Stromal cell of bone marrow (primary cell): ENCODE data around the gene GAB2.

Experiments
- DNase-seq: peaks from one replicate; pipeline ENCODE4 v3.0.0-alpha.2; 2012; ENCODE audit warnings: low read depth

Gene GAB2

GRCh38 chr11:78344094-78344493 is 73.5 kb downstream of the GAB2 start:
- no peak for DNase-seq

GRCh38 chr11:78343303-78343702 is 74.3 kb downstream of the GAB2 start:
- no peak for DNase-seq

DNA sequence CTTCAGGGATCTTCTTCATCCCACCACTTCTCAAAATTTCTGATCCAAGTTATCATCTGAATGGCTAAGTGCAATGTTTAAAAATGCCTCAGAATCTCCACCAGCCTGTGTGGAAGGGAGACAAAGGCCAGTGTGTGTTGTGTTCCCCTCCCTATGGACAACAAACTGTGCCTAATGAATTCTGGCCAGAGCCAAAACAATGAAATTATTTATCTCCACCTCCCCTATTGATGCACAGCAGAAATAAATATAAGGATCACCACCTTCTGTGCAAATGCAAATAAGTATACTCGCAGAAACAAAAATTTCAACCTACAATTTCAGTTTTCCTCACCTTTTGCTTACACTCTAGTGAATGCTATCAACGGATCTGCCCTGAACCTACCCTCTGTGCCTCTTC is 75.8 kb downstream of the GAB2 start:
- DNase-seq = no peak

- no peak for DNase-seq
Measured at GRCh38 chr11:78340530-78340929, 77.1 kb downstream of the GAB2 start.

GRCh38 chr11:78339945-78340344 is 77.7 kb downstream of the GAB2 start:
- no peak for DNase-seq

DNA sequence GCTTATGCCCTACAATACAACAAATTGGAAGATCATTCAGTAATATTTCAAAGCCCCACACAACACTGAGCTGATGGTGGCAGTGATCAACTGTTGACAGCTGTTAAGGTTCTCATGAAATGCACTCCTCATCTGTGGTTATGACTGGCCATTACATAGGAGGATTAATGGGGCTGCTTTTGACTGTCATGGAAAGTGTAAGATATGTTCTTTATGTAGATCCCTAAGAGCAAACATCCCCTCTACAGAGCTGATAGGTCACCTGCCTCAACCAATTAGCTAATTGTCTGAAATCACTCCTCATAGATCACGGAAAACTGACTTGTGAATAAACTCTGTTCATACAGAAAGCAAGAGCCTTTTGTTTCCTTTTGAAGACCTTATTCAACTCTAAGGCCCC is 78.1 kb downstream of the GAB2 start:
- no peak for DNase-seq

- DNase-seq = no peak
Measured at GRCh38 chr11:78338702-78339101, 78.9 kb downstream of the GAB2 start.

- DNase-seq = no peak
Measured at GRCh38 chr11:78338138-78338537, 79.5 kb downstream of the GAB2 start.

DNA sequence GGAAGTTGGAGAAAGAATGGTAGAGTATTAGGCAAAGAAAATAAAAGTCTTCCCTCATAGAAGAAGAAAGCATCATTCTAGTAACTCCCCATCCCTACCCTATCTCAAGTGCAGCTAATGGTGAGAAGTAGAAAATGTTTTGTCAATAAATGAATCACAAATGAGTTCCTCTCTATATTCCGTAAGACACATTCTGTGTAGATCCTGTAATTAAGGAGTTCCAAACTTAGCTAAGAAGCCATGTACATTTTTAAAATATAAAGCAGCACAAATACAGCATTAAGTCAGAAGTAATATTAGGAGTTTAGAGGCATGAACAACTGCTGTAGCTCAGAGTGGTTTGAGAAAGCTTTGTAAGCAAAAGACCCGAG is 80.1 kb downstream of the GAB2 start:
- DNase-seq = no peak

GRCh38 chr11:78336877-78337553 is 80.6 kb downstream of the GAB2 start:
- DNase-seq = no peak

DNA sequence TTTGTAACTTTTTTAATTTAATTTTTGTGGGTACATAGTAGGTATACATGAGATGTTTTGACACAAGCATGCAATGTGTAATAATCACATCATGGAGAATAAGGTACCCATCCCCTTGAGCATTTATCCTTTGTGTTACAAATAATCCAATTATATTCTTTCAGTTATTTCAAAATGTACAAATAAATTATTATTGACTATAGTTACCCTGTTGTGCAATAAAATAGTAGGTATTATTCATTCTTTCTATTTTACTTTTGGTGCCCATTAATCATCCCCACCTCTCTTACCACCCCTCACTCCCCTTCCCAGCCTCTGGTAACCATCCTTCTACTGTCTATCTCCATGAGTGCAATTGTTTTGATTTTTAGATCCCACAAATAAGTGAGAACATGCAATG is 83.5 kb downstream of the GAB2 start:
- DNase-seq = no peak

- DNase-seq = no peak
Measured at GRCh38 chr11:78332872-78333271, 84.7 kb downstream of the GAB2 start.

DNA sequence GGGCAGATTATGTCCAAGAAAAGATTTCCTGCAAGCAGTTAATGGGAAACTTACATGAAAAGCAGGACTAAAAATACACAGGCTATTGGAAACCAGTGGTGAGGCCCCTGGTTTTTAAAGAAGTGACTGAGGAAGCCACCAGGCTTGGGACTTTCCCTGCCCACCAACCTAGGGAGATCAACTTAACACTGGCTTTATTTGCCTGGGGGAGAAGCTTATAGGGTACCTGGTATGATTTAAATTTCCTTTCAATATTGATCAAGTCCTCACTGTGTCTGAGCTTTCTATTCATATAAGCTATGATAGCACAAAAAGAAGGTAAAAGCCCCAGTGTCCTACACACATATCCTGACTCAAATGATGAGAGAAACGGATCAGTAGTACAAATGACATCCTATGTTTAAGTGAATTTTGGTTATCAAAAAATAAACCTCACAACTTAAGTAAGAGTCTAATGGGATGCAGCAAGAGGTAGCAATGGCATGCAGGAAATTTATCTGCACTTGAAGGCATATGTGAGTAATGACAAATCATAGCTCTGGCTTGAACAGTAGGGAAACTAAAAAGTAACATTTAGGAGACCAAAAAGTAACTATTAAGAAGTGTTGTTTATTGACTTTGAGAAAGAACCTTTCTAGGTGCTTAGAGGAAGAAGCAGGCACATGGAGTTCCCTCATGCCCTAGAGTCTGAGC is 85.3 kb downstream of the GAB2 start:
- no peak for DNase-seq

- DNase-seq = no peak
Measured at GRCh38 chr11:78331711-78332110, 85.9 kb downstream of the GAB2 start.

DNA sequence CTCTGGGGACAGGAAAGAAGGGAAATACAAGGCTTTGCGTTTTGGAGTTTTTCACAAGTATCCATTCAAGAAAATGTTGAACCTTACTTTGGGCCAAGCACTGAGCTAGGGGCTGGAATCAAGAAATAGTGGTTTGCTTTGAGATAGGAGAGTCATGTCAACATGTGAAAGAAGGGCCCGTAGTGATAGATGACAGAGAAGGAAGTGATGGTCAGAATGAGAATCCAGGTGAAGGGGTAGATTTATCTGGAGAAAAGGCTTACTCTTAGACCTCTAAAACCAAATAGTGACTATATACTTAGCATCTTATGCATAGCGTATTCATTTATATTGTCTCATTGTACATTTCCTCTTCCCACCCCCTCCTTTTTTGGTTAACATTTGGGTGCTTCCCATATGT is 87.3 kb downstream of the GAB2 start:
- DNase-seq = no peak

- no peak for DNase-seq
Measured at GRCh38 chr11:78327945-78328344, 89.7 kb downstream of the GAB2 start.

DNA sequence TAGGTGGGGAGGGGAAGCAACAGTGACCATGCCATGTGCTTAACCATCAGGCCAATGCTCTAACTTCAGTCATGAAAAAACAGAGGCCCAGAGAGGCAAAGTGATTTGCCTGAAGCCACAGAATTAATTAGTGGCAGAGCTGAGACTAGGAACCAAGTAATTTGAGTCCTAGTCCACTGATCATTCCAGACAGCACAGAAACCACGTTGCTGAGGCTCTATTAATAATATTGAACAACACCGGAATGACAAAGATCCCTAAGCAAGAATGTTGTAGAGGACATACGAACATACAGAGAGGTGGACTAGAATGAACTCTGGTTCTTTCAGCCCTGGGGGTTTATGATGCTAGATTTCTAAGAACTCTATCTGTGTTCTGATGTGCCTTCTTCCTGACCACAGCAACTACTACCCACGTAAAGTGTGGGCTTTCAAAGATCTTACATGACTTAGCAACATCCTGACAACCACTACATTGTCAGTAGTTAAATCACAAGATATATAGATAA is 92.3 kb downstream of the GAB2 start:
- DNase-seq = no peak

GRCh38 chr11:78323363-78323762 is 94.3 kb downstream of the GAB2 start:
- DNase-seq = no peak

DNA sequence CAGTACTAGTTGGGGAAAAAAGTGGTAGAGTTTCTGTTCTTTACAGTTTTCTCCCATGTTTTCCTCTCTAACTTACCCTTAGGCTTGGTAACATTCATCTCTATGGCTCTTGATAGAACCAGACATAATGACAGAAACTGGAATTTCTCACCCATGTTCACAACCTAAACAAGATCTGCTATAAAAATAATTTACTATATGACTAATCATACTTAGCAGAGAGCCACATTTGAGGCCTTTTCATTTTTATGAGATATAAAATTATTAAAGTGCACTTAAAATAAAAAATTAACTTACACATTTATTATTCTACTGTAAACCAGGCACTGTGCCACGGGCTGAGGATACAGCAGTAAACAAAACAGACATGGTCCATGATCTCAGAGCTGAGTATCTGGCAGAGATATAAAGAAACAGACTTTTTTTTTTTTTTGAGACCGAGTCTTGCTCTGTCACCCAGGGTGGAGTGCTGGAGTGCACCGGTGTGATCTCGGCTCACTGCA is 98.1 kb downstream of the GAB2 start:
- DNase-seq = no peak

GRCh38 chr11:78318321-78319114 is 99.1 kb downstream of the GAB2 start:
- no peak for DNase-seq

DNA sequence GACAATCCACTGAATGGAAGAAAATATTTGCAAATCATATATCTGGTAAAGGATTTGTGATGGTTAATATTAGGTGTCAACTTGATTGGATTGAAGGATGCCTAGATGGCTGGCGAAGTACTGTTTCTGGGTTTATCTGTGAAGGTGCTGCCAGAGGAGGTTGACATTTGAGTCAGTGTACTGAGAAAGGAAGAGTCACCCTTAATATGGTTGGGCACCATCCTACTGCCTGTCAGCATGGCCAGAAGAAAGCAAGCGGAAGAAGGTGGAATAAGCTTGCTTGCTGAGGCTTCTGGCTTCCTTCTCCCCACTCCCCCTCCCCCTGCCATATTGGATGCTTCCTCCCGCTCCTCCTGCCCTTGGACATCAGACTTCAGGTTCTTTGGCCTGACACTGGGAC is 101.9 kb downstream of the GAB2 start:
- no peak for DNase-seq

- no peak for DNase-seq
Measured at GRCh38 chr11:78314762-78315161, 102.9 kb downstream of the GAB2 start.

GRCh38 chr11:78313898-78314297 is 103.7 kb downstream of the GAB2 start:
- DNase-seq = no peak
